GM18499 (cell line): ENCODE data around the gene ATG4C.
"Not testable (repeated sequence)": the region's sequence is repeated elsewhere in the genome, so short reads cannot be mapped to it uniquely, and the experiment has no call there.

ENCODE experiments used
- ATAC-seq: cut with Tn5 transposase; IDR thresholded peaks from one replicate; pipeline ENCODE4 v1.9.1; 2021; ENCODE audit warnings: moderate number of reproducible peaks; ENCODE audit not compliant: insufficient read depth, unreplicated experiment

ATG4C gene

GRCh38 chr1:62783736-62784508 lies at the start of gene ATG4C:
ATG4C (plus strand) TSS chr1:62784132; CDS start chr1:62803787, 19,655 bp downstream.
- ATAC-seq = peak; percentile 83

GRCh38 chr1:62735491-62736171 lies 48.3 kb upstream of the ATG4C start:
- no peak for ATAC-seq

- ATAC-seq = not testable (repeated sequence)
These were observed 43.2 kb upstream of the ATG4C start for GRCh38 chr1:62740701-62741100.

- no peak for ATAC-seq
These were observed 39.0 kb upstream of the ATG4C start for GRCh38 chr1:62744611-62745577.

- no peak for ATAC-seq
These were observed 37.7 kb upstream of the ATG4C start for GRCh38 chr1:62746086-62746808.

- no peak for ATAC-seq
These were observed 37.2 kb upstream of the ATG4C start for GRCh38 chr1:62746809-62747138.

GRCh38 chr1:62753031-62753965 lies 30.6 kb upstream of the ATG4C start:
- ATAC-seq = no peak

- not testable (repeated sequence) for ATAC-seq
These were observed 29.0 kb upstream of the ATG4C start for GRCh38 chr1:62754938-62755337.

GRCh38 chr1:62756255-62756884 lies 27.6 kb upstream of the ATG4C start:
- ATAC-seq = not testable (repeated sequence)

GRCh38 chr1:62759232-62759875 lies 24.6 kb upstream of the ATG4C start:
- ATAC-seq = not testable (repeated sequence)

GRCh38 chr1:62760021-62760782 lies 23.7 kb upstream of the ATG4C start:
- not testable (repeated sequence) for ATAC-seq

GRCh38 chr1:62761223-62761870 lies 22.6 kb upstream of the ATG4C start:
- ATAC-seq = not testable (repeated sequence)

GRCh38 chr1:62762027-62762426 lies 21.9 kb upstream of the ATG4C start:
- not testable (repeated sequence) for ATAC-seq

- no peak for ATAC-seq
These were observed 18.0 kb upstream of the ATG4C start for GRCh38 chr1:62765981-62766380.

GRCh38 chr1:62768551-62768950 lies 15.4 kb upstream of the ATG4C start:
- not testable (repeated sequence) for ATAC-seq

GRCh38 chr1:62772607-62773295 lies 11.2 kb upstream of the ATG4C start:
- no peak for ATAC-seq
